Measurements from ENCODE around the gene MYRIP. TPM values are rescaled to one million over a fixed set of nuclear protein-coding genes. Genes with fewer than 3 reads are reported as not detected.

MYRIP gene
- total and polyA plus RNA-seq, 12 donors = 0.45 to 2.7 (median 1.3) TPM

GRCh38 chr3:39910135-39910534 lies 100.7 kb downstream of the MYRIP start:
- H3K9me3 ChIP-seq = no peaks in the 10 kb centered on the region
- intact Hi-C loops (cut with DNase I) = no loop called here
- no peaks in the 10 kb centered on the region for H3K27me3 ChIP-seq
- TF ChIP-seq CTCF (IDR thresholded peaks at IDR 0.05) = no peak
- H3K27ac ChIP-seq = no peak overlapping the region
- ATAC-seq (no peak), DNase-seq (no peak)
- 83 to 91% methylated on average over 6 of the region's 6 CpGs for WGBS, 2 donors
- H3K4me1 ChIP-seq = peaks cover 0 to 26% (median 4%) of the 10 kb centered on the region in 9 donors
- H3K4me3 ChIP-seq = no peak overlapping the region
- H3K36me3 ChIP-seq = no peaks in the 10 kb centered on the region

GRCh38 chr3:39910826-39911464 lies 101.5 kb downstream of the MYRIP start:
- no peak for DNase-seq
- no peak for ATAC-seq
- Histone ChIP-seq H3K4me3 (no peak overlapping the region), H3K36me3 (no peaks in the 10 kb centered on the region), H3K27ac (peak overlapping the region in 3 of 10 donors; percentile 46 to 53 (median 47)), H3K4me1 (peaks cover 0 to 26% (median 4%) of the 10 kb centered on the region in 9 donors), H3K27me3 (no peaks in the 10 kb centered on the region), H3K9me3 (no peaks in the 10 kb centered on the region)
- no peak for TF ChIP-seq CTCF (IDR thresholded peaks at IDR 0.05)
- WGBS, 2 donors = 69 to 88% methylated on average over 3 of the region's 3 CpGs
- intact Hi-C loops (cut with DNase I) = no loop called here

GRCh38 chr3:39911465-39912309 lies 102.3 kb downstream of the MYRIP start:
- H3K4me3 ChIP-seq = no peak overlapping the region
- DNase-seq (peak in 1 of 2 donors; percentile 15), ATAC-seq (peak in 7 of 8 donors; percentile 32 to 72 (median 65))
- no peaks in the 10 kb centered on the region for H3K27me3 ChIP-seq
- H3K4me1 ChIP-seq = peaks cover 0 to 26% (median 4%) of the 10 kb centered on the region in 9 donors
- no peaks in the 10 kb centered on the region for H3K9me3 ChIP-seq
- H3K27ac ChIP-seq = peak overlapping the region in 6 of 10 donors; percentile 26 to 57 (median 48)
- intact Hi-C loops (cut with DNase I) = no loop called here
- H3K36me3 ChIP-seq = no peaks in the 10 kb centered on the region
- TF ChIP-seq CTCF (IDR thresholded peaks at IDR 0.05) = no peak
- WGBS, 2 donors = 50 to 68% methylated on average over 3 of the region's 3 CpGs

GRCh38 chr3:39915027-39915426 lies 105.6 kb downstream of the MYRIP start:
- Histone ChIP-seq H3K4me1 (peaks cover 0 to 9% (median 0%) of the 10 kb centered on the region in 9 donors), H3K4me3 (no peak overlapping the region), H3K27me3 (no peaks in the 10 kb centered on the region), H3K27ac (no peak overlapping the region), H3K36me3 (no peaks in the 10 kb centered on the region), H3K9me3 (no peaks in the 10 kb centered on the region)
- intact Hi-C loops (cut with DNase I) = no loop called here
- WGBS, 2 donors = 76 to 85% methylated on average over 2 of the region's 2 CpGs
- TF ChIP-seq CTCF (IDR thresholded peaks at IDR 0.05) = no peak
- no peak for DNase-seq
- no peak for ATAC-seq

All from heart right ventricle (tissue), 16 donors.